BE2C (cell line): ENCODE measurements around the gene COX4I2.

Experiments used
- DNase-seq: peaks from one replicate; pipeline ENCODE4 v3.0.0-alpha.2; 2020
- H3K27me3 ChIP-seq: fragments of 250-450 bp; sonication (Bioruptor Pico); 2 replicates; pipeline ENCODE4 v1.5.1; 2020; ENCODE audit warnings: mild to moderate bottlenecking
- H3K36me3 ChIP-seq: fragments of 250-450 bp; sonication (Bioruptor Pico); 2 replicates; pipeline ENCODE4 v1.5.1; 2020; ENCODE audit warnings: mild to moderate bottlenecking
- H3K4me1 ChIP-seq: fragments of 250-450 bp; sonication (Bioruptor Pico); 2 replicates; pipeline ENCODE4 v1.5.1; 2020
- H3K4me3 ChIP-seq: 2 replicates; pipeline ENCODE4 v1.5.1; 2011; ENCODE audit warnings: low read depth, low read length
- H3K9me3 ChIP-seq: fragments of 250-450 bp; sonication (Bioruptor Pico); 2 replicates; pipeline ENCODE4 v1.5.1; 2020
- CTCF ChIP-seq: IDR thresholded peaks from 2 replicates; pipeline ENCODE4 v1.5.1; 2012; ENCODE audit warnings: mild to moderate bottlenecking, low read depth, low read length

The COX4I2 gene

GRCh38 chr20:31677553-31678260, 40.0 kb downstream of the COX4I2 start:
- H3K36me3 ChIP-seq = peaks cover 8% of the 10 kb centered on the region
- no peaks in the 10 kb centered on the region for H3K9me3 ChIP-seq
- no peak for DNase-seq
- H3K4me3 ChIP-seq = no peak overlapping the region
- H3K4me1 ChIP-seq = peaks cover 10% of the 10 kb centered on the region
- no peaks in the 10 kb centered on the region for H3K27me3 ChIP-seq
- no peak for TF ChIP-seq CTCF

- DNase-seq = no peak
- Histone ChIP-seq H3K4me3 (no peak overlapping the region), H3K36me3 (peaks cover 8% of the 10 kb centered on the region), H3K27me3 (no peaks in the 10 kb centered on the region), H3K9me3 (no peaks in the 10 kb centered on the region), H3K4me1 (peaks cover 10% of the 10 kb centered on the region)
- no peak for TF ChIP-seq CTCF
Observed at GRCh38 chr20:31678389-31679356, 41.0 kb downstream of the COX4I2 start.

GRCh38 chr20:31679357-31680285, 41.9 kb downstream of the COX4I2 start:
- TF ChIP-seq CTCF = no peak
- H3K27me3 ChIP-seq = no peaks in the 10 kb centered on the region
- H3K9me3 ChIP-seq = no peaks in the 10 kb centered on the region
- H3K4me1 ChIP-seq = peaks cover 12% of the 10 kb centered on the region
- DNase-seq = no peak
- H3K36me3 ChIP-seq = peaks cover 8% of the 10 kb centered on the region
- H3K4me3 ChIP-seq = no peak overlapping the region

- peaks cover 8% of the 10 kb centered on the region for H3K36me3 ChIP-seq
- H3K9me3 ChIP-seq = no peaks in the 10 kb centered on the region
- DNase-seq = no peak
- peaks cover 8% of the 10 kb centered on the region for H3K4me1 ChIP-seq
- no peak for TF ChIP-seq CTCF
- H3K4me3 ChIP-seq = no peak overlapping the region
- no peaks in the 10 kb centered on the region for H3K27me3 ChIP-seq
Observed at GRCh38 chr20:31680286-31681127, 42.8 kb downstream of the COX4I2 start.

GRCh38 chr20:31681128-31681727, 43.5 kb downstream of the COX4I2 start:
- no peak for TF ChIP-seq CTCF
- no peaks in the 10 kb centered on the region for H3K27me3 ChIP-seq
- no peak overlapping the region for H3K4me3 ChIP-seq
- DNase-seq = no peak
- H3K4me1 ChIP-seq = peaks cover 4% of the 10 kb centered on the region
- H3K36me3 ChIP-seq = peaks cover 8% of the 10 kb centered on the region
- no peaks in the 10 kb centered on the region for H3K9me3 ChIP-seq
